HepG2 (cell line): ENCODE results near the gene PDHX. TPM values are rescaled to one million over a fixed set of nuclear protein-coding genes. Genes with fewer than 3 reads are reported as not detected.

Source experiments
- ATAC-seq: fragments of 200-7000 bp; cut with Tn5 transposase; 3 replicates; pipeline ENCODE4 v1.9.1; 2020; ENCODE audit warnings: mild to moderate bottlenecking, moderate library complexity
- BruUV-seq: library from RNA; stranded (reverse); fragments of 400-500 nt; replicated peaks from 2 replicates; lab custom pipeline; 2021; lab: Mats Ljungman, UMichigan
- CTCF ChIA-PET: fragments of 300-600 bp; formaldehyde crosslinking; extraction: SDS; loops from one replicate; lab custom pipeline; 2021; ENCODE audit warnings: low total read pairs, inconsistent platforms, low intra/inter-chr PET ratio; lab: Yijun Ruan, JAX
- POLR2A ChIA-PET: fragments of 350-600 bp; sonication (Branson Sonifier 250); formaldehyde crosslinking; loops from one replicate; lab custom pipeline; 2020; ENCODE audit warnings: antibody characterized with exemption, inconsistent platforms; lab: Yijun Ruan, JAX
- DNase-seq: peaks from one replicate; pipeline ENCODE4 v3.0.0-alpha.2; 2015; ENCODE audit warnings: low spot score
- FAIRE-seq: peaks from 3 replicates; lab custom pipeline; 2011; peaks lifted over from hg19 to GRCh38; lab: Jason Lieb, UNC
- H2AFZ ChIP-seq: one replicate; pipeline ENCODE4 v1.6.1; 2011; ENCODE audit warnings: low read length, inconsistent platforms
- H3K27ac ChIP-seq: fragments of 300-600 bp; 3 replicates; pipeline ENCODE4 v1.8.0; 2011; ENCODE audit warnings: mixed run types, mild to moderate bottlenecking, mixed read lengths, low read length, inconsistent platforms; ENCODE audit not compliant: insufficient read depth; ENCODE audit errors: extremely low read length
- H3K27me3 ChIP-seq, 2 experiments: fragments of 200-600 bp in 1 of 2; 2 replicates in 1 of 2; 3 replicates in 1 of 2; pipeline versions ENCODE4 v1.6.0 to v1.8.0; 2011; ENCODE audit warnings: low read length in 2 of 2, mild to moderate bottlenecking in 2 of 2, moderate library complexity in 2 of 2, inconsistent platforms in 1 of 2; ENCODE audit not compliant: insufficient read depth in 2 of 2, control insufficient read depth in 1 of 2
- H3K36me3 ChIP-seq, 2 experiments: fragments of 200-600 bp in 1 of 2; replicated peaks in 1 of 2; 2 replicates in 1 of 2; 3 replicates in 1 of 2; pipeline versions ENCODE4 v1.5.1 to v1.8.0; 2011; ENCODE audit warnings: low read length in 2 of 2, inconsistent platforms in 1 of 2; ENCODE audit not compliant: insufficient read depth in 2 of 2, control insufficient read depth in 1 of 2
- H3K4me1 ChIP-seq: 2 replicates; pipeline ENCODE4 v1.5.1; 2012; ENCODE audit warnings: low read length, inconsistent platforms; ENCODE audit not compliant: insufficient read depth
- H3K4me2 ChIP-seq: 2 replicates; pipeline ENCODE4 v1.6.0; 2011; ENCODE audit warnings: low read depth, low read length, inconsistent platforms
- H3K4me3 ChIP-seq, 3 experiments: fragments of 200-600 bp in 1 of 3; sonication (generic), shearing (Covaris generic) in 1 of 3; replicated peaks in 1 of 3; 2 replicates each; pipeline ENCODE4 v1.5.1; 2011 to 2016; ENCODE audit warnings: low read length in 3 of 3, inconsistent platforms in 2 of 3, low read depth in 2 of 3, mild to moderate bottlenecking in 2 of 3, control low read depth in 1 of 3, mixed read lengths in 1 of 3; ENCODE audit not compliant: insufficient read depth in 1 of 3
- H3K79me2 ChIP-seq: one replicate; pipeline ENCODE4 v1.6.1; 2011; ENCODE audit warnings: low read length, inconsistent platforms; ENCODE audit not compliant: insufficient read depth
- H3K9ac ChIP-seq: 2 replicates; pipeline ENCODE4 v1.6.0; 2011; ENCODE audit warnings: mild to moderate bottlenecking, low read depth, low read length, inconsistent platforms; ENCODE audit not compliant: insufficient read depth
- H3K9me3 ChIP-seq: 2 replicates; pipeline ENCODE4 v1.5.1; 2012; ENCODE audit warnings: mild to moderate bottlenecking, low read length
- H4K20me1 ChIP-seq: 2 replicates; pipeline ENCODE4 v1.6.0; 2011; ENCODE audit warnings: inconsistent platforms, mild to moderate bottlenecking, low read length, moderate library complexity; ENCODE audit not compliant: insufficient read depth
- ARNT ChIP-seq: fragments of 450-650 bp; IDR thresholded peaks from 2 replicates; pipeline ENCODE4 v1.6.1; 2017
- CEBPB ChIP-seq: IDR thresholded peaks from 2 replicates; pipeline ENCODE4 v1.6.1; 2011; ENCODE audit warnings: low read depth, low read length, improper control_type of control experiment, borderline replicate concordance
- HNF4A ChIP-seq: sonication (generic); formaldehyde crosslinking; IDR thresholded peaks from 2 replicates; pipeline ENCODE4 v1.4.0; 2020; ENCODE audit warnings: missing genetic modification reagents
- HNRNPL ChIP-seq: fragments of 200-400 bp; formaldehyde crosslinking; IDR thresholded peaks from 2 replicates; pipeline ENCODE4 v1.6.1; 2017; ENCODE audit warnings: mild to moderate bottlenecking, low read depth, low read length
- JUND ChIP-seq: sonication (generic); formaldehyde crosslinking; IDR thresholded peaks from 2 replicates; pipeline ENCODE4 v1.8.0; 2022; ENCODE audit warnings: mild to moderate bottlenecking, missing genetic modification reagents
- KDM5A ChIP-seq: fragments of 200-600 bp; sonication (generic); IDR thresholded peaks from 2 replicates; pipeline ENCODE4 v1.7.0; 2018; ENCODE audit warnings: antibody characterized with exemption, mild to moderate bottlenecking, low read length, borderline replicate concordance
- MBD4 ChIP-seq: IDR thresholded peaks from 2 replicates; pipeline ENCODE4 v1.6.1; 2012; ENCODE audit warnings: low read length, inconsistent platforms, borderline replicate concordance
- NFAT5 ChIP-seq: sonication (generic); formaldehyde crosslinking; IDR thresholded peaks from 2 replicates; pipeline ENCODE4 v1.4.0; 2020; ENCODE audit warnings: missing genetic modification reagents
- SNAPC2 ChIP-seq: sonication (generic); formaldehyde crosslinking; IDR thresholded peaks from 2 replicates; pipeline ENCODE4 v1.8.1; 2022; ENCODE audit warnings: mild to moderate bottlenecking, missing genetic modification reagents
- TAF15 ChIP-seq: fragments of 200-400 bp; formaldehyde crosslinking; IDR thresholded peaks from one replicate; pipeline ENCODE4 v1.6.1; 2018; ENCODE audit warnings: mild to moderate bottlenecking, low read depth, low read length; ENCODE audit not compliant: poor library complexity, severe bottlenecking
- ZBTB1 ChIP-seq: sonication (generic); formaldehyde crosslinking; IDR thresholded peaks from 2 replicates; pipeline ENCODE4 v1.4.0; 2020; ENCODE audit warnings: missing genetic modification reagents, borderline replicate concordance
- ZBTB7A ChIP-seq: sonication (generic); formaldehyde crosslinking; IDR thresholded peaks from 2 replicates; pipeline ENCODE4 v1.8.0; 2022; ENCODE audit warnings: mild to moderate bottlenecking, missing genetic modification reagents
- ZNF563 ChIP-seq: sonication (generic); formaldehyde crosslinking; IDR thresholded peaks from 2 replicates; pipeline ENCODE4 v1.8.0; 2022; ENCODE audit warnings: mild to moderate bottlenecking, moderate library complexity, missing genetic modification reagents
- ZNF652 ChIP-seq: IDR thresholded peaks from 2 replicates; pipeline ENCODE4 v1.6.1; 2016; ENCODE audit warnings: low read depth, borderline replicate concordance
- ZNF737 ChIP-seq: sonication (generic); formaldehyde crosslinking; IDR thresholded peaks from 2 replicates; pipeline ENCODE4 v1.5.0; 2020; ENCODE audit warnings: missing genetic modification reagents, mild to moderate bottlenecking, borderline replicate concordance
- ZNF761 ChIP-seq: sonication (generic); formaldehyde crosslinking; conservative IDR thresholded peaks from 2 replicates; pipeline ENCODE4 v1.4.0; 2020; ENCODE audit warnings: mild to moderate bottlenecking, missing genetic modification reagents
- WGBS: methylation state at CpG from one replicate; pipeline ENCODE4 v1.1.6; 2017; ENCODE audit warnings: low lambda C conversion rate; 5-methylcytosine and 5-hydroxymethylcytosine counted together
- in situ Hi-C: cut with HindIII; loops from 2 replicates; pipeline ENCODE4 v1.10.0; 2017; ENCODE audit warnings: low pct_unique_long_range_greater_than_20kb; ENCODE audit not compliant: extremely low pct_ligation_motif_present
- intact Hi-C: fragments of 100-400 bp; cut with micrococcal nuclease; formaldehyde crosslinking; loops from one replicate; pipeline ENCODE4 v1.10.0; 2022; ENCODE audit not compliant: unreplicated experiment
- polyA plus RNA-seq, 8 experiments: library from polyadenylated mRNA; depleted of rRNA in 3 of 8; stranded (reverse) in 7 of 8; unstranded in 1 of 8; fragments of >200 nt; fragmentation: Illumina TruSeq in 4 of 8; extraction: Trizol in 4 of 8; gene quantifications; 2 replicates each; pipeline versions ENCODE4 v1.2.1 to v1.2.3, GENCODE V29; 2011 to 2016; ENCODE audit warnings: low read depth in 4 of 8, missing spikeins in 1 of 8, mixed read lengths in 1 of 8; ENCODE audit not compliant: insufficient read depth in 1 of 8
- total RNA-seq, 5 experiments: library from RNA; depleted of rRNA; stranded (reverse); fragments of >200 nt; fragmentation: Illumina TruSeq; extraction: Trizol; gene quantifications; 2 replicates each; pipeline ENCODE4 v1.2.3, GENCODE V29; 2016; ENCODE audit warnings: low read depth in 1 of 5
- TF ChIP-seq, protein P1 (sequence below): fragments of 450-650 bp; IDR thresholded peaks from 2 replicates; pipeline ENCODE4 v1.6.1; 2017

PDHX gene
- total and polyA plus RNA-seq, 2 of the 13 experiments (the other 11 are each of a cell fraction or from before 2014, with no cell fraction given): 41.0 to 73.8 TPM

GRCh38 chr11:34940026-34940677 lies 23.7 kb downstream of the PDHX start:
- POLR2A ChIA-PET: no interaction called here
- FAIRE-seq: no peak
- in situ Hi-C loops: no loop called here

More at GRCh38 chr11:34940026-34940677, 23.7 kb downstream of the PDHX start:
- Histone ChIP-seq H3K4me2 (no peak overlapping the region), H3K79me2 (peaks cover 53% of the 10 kb centered on the region), H2AFZ (no peak overlapping the region), H3K36me3 (peaks cover 0 to 27% of the 10 kb centered on the region in 2 experiments; a peak in 4 of 5 replicates), H3K27me3 (no peaks in the 10 kb centered on the region), H3K27ac (no peak overlapping the region), H3K9me3 (no peaks in the 10 kb centered on the region), H4K20me1 (peaks cover 4% of the 10 kb centered on the region; the same call in 1 of the 2 replicates), H3K4me1 (no peaks in the 10 kb centered on the region), H3K4me3 (no peak overlapping the region), H3K9ac (no peak overlapping the region)
- over 99% methylated on average over 4 of the region's 4 CpGs for WGBS
- BruUV-seq: no TSS peak
- ATAC-seq (no peak), DNase-seq (no peak)
- CTCF ChIA-PET: no interaction called here
- intact Hi-C loops: no loop called here
- no peak for TF ChIP-seq SNAPC2 (CRISPR knock-in tag)
- no peak for TF ChIP-seq ZNF652
- TF ChIP-seq MBD4: no peak
- TF ChIP-seq ZNF737: no peak
- TF ChIP-seq ZNF563 (CRISPR knock-in tag): no peak
- no peak for TF ChIP-seq CEBPB
- TF ChIP-seq JUND: no peak
- TF ChIP-seq TAF15: no peak
- no peak for TF ChIP-seq KDM5A
- no peak for TF ChIP-seq ZBTB7A
- no peak for TF ChIP-seq HNRNPL
- TF ChIP-seq ZBTB1 (CRISPR knock-in tag): no peak
- no peak for TF ChIP-seq HNF4A (CRISPR knock-in tag)
- TF ChIP-seq, protein P1, sequence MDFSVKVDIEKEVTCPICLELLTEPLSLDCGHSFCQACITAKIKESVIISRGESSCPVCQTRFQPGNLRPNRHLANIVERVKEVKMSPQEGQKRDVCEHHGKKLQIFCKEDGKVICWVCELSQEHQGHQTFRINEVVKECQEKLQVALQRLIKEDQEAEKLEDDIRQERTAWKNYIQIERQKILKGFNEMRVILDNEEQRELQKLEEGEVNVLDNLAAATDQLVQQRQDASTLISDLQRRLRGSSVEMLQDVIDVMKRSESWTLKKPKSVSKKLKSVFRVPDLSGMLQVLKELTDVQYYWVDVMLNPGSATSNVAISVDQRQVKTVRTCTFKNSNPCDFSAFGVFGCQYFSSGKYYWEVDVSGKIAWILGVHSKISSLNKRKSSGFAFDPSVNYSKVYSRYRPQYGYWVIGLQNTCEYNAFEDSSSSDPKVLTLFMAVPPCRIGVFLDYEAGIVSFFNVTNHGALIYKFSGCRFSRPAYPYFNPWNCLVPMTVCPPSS: no peak
- TF ChIP-seq ZNF761 (CRISPR knock-in tag): no peak
- no peak for TF ChIP-seq NFAT5 (CRISPR knock-in tag)
- no peak for TF ChIP-seq ARNT
- TF ChIP-seq, all 625 proteins: peak for 0
